Mononuclear cell (primary cell): ENCODE measurements around the gene CYP4F2. TPM values are rescaled to one million over a fixed set of nuclear protein-coding genes. Genes with fewer than 3 reads are reported as not detected.
"Not testable (repeated sequence)": the region's sequence is repeated elsewhere in the genome, so short reads cannot be mapped to it uniquely, and the experiment has no call there.

Experiments
- H3K27me3 ChIP-seq: 2 replicates; pipeline ENCODE4 v1.6.0; 2011; ENCODE audit warnings: low read length, control low read depth; ENCODE audit not compliant: insufficient read depth
- H3K4me1 ChIP-seq: 2 replicates; pipeline ENCODE4 v1.5.1; 2011; ENCODE audit warnings: mild to moderate bottlenecking, low read length, control low read depth; ENCODE audit not compliant: insufficient read depth
- H3K4me3 ChIP-seq: 2 replicates; pipeline ENCODE4 v1.5.1; 2011; ENCODE audit warnings: mild to moderate bottlenecking, low read length, moderate library complexity
- H3K9me3 ChIP-seq: 2 replicates; pipeline ENCODE4 v1.5.1; 2011; ENCODE audit warnings: low read depth, mild to moderate bottlenecking, control low read depth, low read length
- total RNA-seq: library from RNA; depleted of rRNA; stranded (reverse); fragments of >200 nt; gene quantifications from one replicate; pipeline ENCODE4 v1.2.3, GENCODE V29; 2012

CYP4F2 gene
- total RNA-seq, 1 donor, result not detected

DNA sequence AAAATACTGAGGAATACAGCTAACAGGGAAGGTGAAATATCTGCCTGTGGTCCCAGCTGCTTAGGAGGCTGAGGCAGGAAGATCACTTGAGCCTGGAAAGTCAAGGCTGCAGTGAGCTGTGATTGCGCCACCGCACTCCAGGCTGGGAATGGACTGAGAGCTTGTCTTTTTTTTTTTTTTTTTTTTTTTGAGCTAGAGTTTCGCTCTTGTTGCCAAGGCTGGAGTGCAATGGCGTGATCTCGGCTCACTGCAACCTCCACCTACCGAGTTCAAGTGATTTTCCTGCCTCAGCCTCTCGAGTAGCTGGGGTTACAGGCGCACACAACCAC lies 54.0 kb downstream of the CYP4F2 start:
- H3K4me1 ChIP-seq, result peaks cover 20% of the 10 kb centered on the region
- not testable (repeated sequence) for H3K27me3 ChIP-seq, H3K4me3 ChIP-seq, H3K9me3 ChIP-seq

DNA sequence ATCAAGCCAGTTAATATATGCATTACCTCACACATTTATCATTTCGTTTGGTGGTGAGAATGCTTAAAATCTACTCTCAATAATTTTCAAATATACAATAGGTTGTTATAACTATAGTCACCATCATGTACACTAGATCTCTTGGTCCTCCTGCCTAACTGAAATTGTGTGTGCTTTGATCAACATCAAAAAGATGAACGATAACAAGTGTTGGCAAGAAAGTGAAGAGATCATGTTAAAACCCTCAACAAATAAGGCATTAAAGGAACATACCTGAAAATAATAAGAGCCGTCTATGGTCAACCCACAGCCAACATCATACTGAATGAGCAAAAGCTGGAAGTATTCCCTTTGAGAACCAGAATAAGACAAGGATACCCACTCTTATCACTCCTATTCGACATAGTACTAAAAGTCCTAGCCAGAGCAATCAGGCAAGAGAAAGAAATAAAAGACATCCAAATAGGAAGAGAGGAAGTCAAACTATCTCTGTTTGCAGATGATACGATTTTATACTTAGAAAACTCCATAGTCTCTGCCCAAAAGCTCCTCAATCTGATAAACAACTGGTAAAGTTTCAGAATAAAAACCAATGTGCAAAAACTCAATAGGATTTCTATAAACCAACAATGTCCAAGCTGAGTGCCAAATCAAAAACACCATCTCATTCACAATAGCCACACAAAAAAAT lies 54.5 kb downstream of the CYP4F2 start:
- Histone ChIP-seq H3K4me1 (peaks cover 20% of the 10 kb centered on the region), H3K27me3 (no peaks in the 10 kb centered on the region), H3K9me3 (no peaks in the 10 kb centered on the region), H3K4me3 (no peak overlapping the region)

DNA sequence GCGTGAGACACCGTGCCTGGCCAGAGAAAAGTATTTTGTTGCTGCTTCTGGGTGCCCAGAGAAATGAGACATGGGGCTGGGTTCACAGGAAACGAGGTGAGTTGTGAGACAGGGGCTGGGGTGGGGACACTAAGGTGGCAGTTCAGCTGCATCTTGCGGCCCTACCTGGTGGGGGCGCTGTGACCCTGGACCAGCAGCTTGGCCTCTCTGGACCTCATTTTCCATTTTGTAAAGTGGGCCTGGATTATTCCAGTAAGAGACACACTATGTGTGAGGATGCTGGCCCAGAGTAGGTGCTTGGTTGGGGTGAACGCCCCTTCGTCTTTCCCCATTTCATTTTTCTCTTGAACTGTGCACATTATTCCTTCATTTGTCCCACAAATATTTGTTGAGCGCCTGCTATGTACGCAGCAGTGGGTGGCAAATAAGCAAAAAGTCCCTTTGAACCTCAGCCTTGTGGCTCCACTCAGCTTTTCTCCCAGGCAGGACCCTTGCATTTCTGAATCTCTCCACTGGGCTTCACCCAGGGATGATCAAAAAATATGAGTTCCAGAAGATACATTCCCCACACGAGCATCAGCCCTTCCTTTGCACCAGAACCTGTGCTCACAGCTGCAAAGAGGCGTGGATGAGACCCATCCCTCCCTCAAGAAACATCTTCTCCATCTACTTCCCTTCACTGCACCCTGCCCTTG lies 55.9 kb downstream of the CYP4F2 start:
- no peak overlapping the region for H3K4me3 ChIP-seq
- H3K27me3 ChIP-seq, result no peaks in the 10 kb centered on the region
- H3K9me3 ChIP-seq, result no peaks in the 10 kb centered on the region
- peaks cover 23% of the 10 kb centered on the region for H3K4me1 ChIP-seq

DNA sequence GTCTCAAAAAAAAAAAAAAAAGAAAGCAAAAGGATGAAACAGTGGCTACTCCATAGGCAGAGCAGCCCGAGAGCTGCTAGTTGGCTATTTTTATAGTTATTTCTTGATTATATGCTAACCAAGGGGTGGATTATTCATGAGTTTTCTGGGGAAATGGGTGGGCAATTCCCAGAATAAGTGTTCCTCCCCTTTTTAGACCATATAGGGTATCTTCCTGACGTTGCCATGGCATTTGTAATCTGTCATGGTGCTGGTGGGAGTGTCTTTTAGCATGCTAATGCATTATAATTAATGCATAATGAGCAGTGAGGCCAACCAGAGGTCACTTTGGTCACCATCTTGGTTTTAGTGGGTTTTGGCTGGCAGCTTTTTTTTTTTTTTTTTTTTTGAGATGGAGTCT lies 57.0 kb downstream of the CYP4F2 start:
- Histone ChIP-seq H3K4me3 (no peak overlapping the region), H3K27me3 (no peaks in the 10 kb centered on the region), H3K4me1 (peaks cover 26% of the 10 kb centered on the region), H3K9me3 (no peaks in the 10 kb centered on the region)

DNA sequence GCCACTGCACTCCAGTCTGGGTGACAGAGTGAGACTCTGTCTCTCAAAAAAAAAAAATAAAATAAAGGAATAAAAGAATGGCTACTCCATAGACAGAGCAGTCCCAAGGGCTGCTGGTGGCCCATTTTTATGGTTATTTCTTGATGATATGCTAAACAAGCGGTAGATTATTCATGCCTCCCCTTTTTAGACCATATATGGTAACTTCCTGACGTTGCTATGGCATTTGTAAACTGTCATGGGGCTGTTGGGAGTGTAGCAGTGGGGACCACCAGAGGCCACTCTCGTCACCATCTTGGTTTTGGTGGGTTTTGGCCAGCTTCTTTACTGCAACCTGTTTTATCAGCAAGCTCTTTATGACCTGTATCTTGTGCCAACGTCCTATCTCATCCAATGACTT lies 58.0 kb downstream of the CYP4F2 start:
- H3K9me3 ChIP-seq, H3K4me3 ChIP-seq, H3K27me3 ChIP-seq: not testable (repeated sequence)
- peaks cover 22% of the 10 kb centered on the region for H3K4me1 ChIP-seq

DNA sequence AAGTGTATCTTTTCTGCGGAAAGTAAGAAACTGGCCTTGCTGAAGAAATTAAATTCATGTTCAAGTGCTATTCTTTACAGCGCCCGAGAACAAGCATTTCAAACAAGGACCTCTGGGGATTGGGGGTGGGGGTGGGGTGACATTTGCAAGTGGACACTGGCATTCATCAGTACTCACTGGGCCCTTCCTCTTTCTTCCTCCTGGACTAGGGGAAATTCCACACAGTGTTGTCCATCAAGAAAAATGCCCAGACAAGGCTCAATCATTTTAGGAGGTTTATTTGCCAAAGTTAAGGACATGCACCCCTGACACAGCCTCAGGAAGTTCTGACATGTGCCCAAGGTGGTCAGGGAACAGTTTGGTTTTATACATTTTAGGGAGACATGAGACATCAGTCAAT lies 59.5 kb downstream of the CYP4F2 start:
- Histone ChIP-seq H3K4me3 (no peak overlapping the region), H3K27me3 (no peaks in the 10 kb centered on the region), H3K9me3 (no peaks in the 10 kb centered on the region), H3K4me1 (peaks cover 10% of the 10 kb centered on the region)

DNA sequence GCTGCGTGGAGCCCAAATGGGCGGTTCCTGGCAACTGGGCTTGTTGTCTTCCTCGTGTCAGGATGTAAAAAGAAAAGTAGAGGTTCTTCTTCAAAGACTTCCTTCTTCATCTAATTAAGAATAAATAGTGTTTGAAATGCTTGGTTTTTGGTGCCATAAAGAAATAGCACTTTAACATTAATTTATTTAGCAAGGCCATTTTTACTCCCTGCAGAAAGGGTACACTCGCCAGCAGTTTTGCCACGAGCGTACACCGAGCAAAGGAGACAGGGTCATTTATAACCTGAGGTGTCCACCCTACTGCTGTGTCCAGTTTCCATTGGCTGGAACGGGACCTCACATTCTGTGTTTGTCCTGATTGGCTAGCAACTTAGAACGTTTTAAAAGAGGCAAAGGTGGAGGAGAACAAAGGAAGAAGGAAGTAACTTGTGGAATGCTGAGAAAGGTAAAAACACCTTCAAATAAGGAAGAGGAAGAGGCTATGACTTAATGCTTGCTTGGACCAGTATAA lies 60.6 kb downstream of the CYP4F2 start:
- Histone ChIP-seq H3K4me3 (peak overlapping the region; percentile 70), H3K27me3 (no peaks in the 10 kb centered on the region), H3K9me3 (no peaks in the 10 kb centered on the region), H3K4me1 (peaks cover 10% of the 10 kb centered on the region)

DNA sequence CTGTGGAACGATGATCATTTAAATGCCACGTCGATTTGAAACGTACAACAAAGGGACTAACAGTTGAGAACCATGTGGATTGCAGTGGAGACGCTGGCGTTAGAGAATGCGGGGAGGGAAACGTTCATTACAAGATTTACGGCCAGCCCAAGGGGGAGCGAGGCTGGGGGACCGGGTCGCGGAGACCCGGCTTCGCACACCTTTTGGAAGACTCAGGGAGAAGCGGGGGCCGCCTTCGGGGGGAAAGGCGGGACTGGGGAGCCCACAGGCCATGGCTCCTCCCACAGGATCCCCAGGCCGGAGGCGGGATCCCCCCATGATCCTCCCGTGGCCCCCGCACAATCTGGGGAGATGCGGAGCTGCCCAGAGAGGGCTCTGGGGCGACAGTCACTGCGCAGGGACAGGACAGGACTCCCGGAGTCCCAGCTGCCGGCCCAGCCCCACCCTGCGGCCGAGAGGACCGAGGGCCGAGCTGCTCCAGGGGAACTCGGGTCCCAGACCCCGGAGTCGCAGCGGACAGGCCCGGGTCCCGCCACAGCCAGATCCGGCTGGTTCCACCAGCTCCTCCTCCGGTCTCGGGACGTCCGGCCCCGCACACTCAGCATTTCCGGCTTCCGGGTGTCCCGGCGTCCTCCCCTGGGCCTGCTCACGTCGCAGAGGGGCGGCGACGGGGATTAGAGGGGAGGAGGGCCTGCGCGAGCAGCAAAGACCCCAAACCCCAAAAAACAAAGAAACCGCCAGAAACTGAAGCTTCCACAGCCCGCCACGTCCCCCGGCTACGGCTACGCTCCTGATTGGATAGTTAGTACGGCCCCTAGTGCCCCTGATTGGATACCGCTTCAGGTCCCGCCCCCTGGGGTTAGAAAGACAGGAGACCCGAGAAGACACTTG lies 61.3 kb downstream of the CYP4F2 start:
- Histone ChIP-seq H3K4me1 (peaks cover 10% of the 10 kb centered on the region), H3K9me3 (no peaks in the 10 kb centered on the region), H3K4me3 (peak overlapping the region; percentile 70), H3K27me3 (no peaks in the 10 kb centered on the region)

DNA sequence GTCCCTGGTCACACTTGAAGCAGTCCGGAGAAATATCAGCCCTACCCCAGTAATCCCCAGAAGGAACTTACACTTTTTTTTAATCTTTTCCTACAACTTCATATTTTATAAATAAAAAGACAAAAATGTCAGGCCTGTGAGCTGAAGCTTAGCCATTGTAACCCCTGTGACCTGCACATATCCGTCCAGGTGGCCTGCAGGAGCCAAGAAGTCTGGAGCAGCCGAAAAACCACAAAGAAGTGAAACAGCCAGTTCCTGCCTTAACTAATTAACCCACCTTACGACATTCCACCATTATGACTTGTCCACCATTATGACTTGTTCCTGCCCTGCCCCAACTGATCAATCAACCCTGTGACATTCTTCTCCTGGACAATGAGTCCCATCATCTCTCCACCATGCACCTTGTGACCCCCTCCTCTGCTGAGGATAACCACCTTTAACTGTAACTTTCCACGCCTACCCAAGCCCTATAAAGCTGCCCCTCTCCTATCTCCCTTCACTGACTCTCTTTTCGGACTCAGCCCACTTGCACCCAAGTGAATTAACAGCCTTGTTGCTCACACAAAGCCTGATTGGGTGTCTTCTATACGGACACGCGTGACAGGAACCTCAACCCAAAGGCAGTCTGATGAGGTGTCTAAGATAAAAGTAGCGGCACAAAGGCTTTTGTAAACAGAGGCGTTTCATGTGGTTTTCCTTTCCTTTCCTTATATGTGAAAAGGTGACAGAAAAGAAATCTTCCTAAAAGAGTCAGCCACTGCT lies 62.1 kb downstream of the CYP4F2 start:
- H3K27me3 ChIP-seq, H3K9me3 ChIP-seq, H3K4me1 ChIP-seq: not testable (repeated sequence)
- peak overlapping the region; percentile 70 for H3K4me3 ChIP-seq

DNA sequence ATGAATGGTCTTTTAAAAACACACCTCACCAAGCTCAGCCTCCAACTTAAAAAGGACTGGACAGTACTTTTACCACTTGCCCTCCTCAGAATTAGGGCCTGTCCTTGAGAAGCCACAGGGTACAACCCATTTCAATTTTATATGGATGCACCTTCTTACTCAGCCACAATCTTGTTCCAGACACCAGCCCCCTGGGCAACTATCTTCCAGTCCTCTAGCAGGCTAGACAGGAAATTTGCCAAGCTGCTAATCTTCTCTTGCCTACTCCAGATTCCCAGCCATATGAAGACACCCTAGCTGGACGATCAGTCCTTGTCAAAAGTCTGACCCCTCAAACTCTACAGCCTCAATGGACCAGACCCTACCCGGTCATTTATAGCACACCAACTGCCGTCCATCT lies 63.6 kb downstream of the CYP4F2 start:
- H3K4me3 ChIP-seq, H3K9me3 ChIP-seq, H3K27me3 ChIP-seq: not testable (repeated sequence)

DNA sequence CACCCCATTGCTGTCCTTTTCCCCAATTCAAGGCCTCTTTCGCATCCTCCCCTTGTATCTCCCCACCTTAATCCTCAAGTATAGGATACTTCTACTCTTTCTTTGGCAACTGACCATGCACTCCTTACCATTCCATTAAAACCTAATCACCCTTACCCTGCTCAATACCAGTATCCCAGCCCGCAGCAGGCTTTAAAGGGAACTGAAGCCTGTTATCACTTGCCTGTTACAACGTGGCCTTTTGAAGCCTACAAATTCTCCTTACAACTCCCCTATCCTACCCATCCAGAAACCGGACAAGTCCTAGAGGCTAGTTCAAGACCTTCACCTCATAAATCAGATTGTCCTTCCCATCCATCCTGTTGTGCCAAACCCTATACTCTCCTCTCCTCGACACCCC lies 66.2 kb downstream of the CYP4F2 start:
- Histone ChIP-seq H3K4me1 (peaks cover 7% of the 10 kb centered on the region), H3K9me3 (no peaks in the 10 kb centered on the region), H3K4me3 (no peak overlapping the region), H3K27me3 (no peaks in the 10 kb centered on the region)

More for the DNA sequence above, 63.6 kb downstream of the CYP4F2 start:
- not testable (repeated sequence) for H3K4me1 ChIP-seq

DNA sequence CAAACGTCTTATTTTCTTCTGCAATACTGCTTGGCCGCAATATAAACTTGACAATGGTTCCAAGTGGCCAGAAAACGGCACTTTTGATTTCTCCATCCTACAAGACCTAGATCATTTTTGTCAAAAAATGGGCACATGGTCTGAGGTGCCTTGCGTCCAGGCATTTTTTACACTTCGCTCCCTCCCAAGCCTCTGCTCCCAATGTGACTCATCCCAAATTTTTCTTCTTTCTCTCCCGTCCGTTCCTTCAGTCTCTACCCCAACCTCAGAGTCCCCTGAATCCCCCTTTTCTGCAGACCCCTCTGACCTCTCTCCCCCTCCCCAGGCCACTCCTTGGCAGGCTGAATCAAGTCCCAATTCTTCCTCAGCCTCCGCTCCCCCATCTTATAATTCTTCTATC lies 68.1 kb downstream of the CYP4F2 start:
- no peaks in the 10 kb centered on the region for H3K9me3 ChIP-seq

DNA sequence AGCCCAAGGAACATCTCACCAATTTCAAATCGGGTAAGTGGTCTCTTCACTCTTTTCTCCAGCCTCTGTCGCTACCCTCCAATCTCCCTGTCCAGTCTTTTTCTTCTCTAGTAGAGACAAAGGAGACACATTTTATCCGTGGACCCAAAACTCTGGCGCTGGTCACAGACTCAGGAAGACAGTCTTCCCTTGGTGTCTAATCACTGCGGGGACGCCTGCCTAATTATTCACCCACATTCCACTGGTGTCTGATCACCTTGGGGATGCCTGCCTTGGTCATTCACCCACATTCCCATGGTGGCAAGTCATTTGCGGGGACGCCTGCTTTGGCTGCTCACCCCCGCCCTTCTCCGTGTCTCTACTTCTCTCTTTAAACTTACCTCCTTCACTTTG lies 68.6 kb downstream of the CYP4F2 start:
- no peaks in the 10 kb centered on the region for H3K4me1 ChIP-seq

More for the DNA sequence above, 68.1 kb downstream of the CYP4F2 start:
- H3K4me3 ChIP-seq, result no peak overlapping the region
- no peaks in the 10 kb centered on the region for H3K4me1 ChIP-seq
- no peaks in the 10 kb centered on the region for H3K27me3 ChIP-seq

DNA sequence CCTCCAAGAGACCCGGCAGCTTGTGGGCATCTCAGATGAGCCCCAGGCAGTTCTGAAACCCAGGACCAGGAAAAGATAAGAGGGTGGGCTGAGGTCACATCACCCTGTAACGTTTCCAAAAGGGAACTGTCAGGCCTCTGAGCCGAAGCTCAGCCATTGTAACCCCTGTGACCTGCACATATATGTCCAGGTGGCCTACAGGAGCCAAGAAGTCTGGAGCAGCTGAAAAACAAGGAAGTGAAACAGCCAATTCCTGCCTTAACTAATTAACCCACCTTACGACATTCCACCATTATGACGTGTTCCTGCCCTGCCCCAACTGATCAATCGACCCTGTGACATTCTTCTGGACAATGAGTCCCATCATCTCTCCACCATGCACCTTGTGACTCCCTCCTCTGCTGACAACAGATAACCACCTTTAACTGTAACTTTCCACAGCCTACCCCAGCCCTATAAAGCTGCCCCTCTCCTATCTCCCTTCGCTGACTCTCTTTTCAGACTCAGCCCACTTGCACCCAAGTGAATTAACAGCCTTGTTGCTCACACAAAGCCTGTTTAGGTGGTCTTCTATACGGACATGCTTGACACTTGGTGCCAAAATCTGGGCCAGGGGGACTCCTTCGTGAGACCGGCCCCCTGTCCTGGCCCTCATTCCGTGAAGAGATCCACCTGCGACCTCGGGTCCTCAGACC lies 69.1 kb downstream of the CYP4F2 start:
- not testable (repeated sequence) for H3K27me3 ChIP-seq, H3K4me3 ChIP-seq, H3K9me3 ChIP-seq, H3K4me1 ChIP-seq

More for the DNA sequence above, 68.6 kb downstream of the CYP4F2 start:
- Histone ChIP-seq H3K9me3 (no peaks in the 10 kb centered on the region), H3K27me3 (no peaks in the 10 kb centered on the region), H3K4me3 (no peak overlapping the region)
